ENCODE data around the gene SQSTM1. TPM values are rescaled to one million over a fixed set of nuclear protein-coding genes. Genes with fewer than 3 reads are reported as not detected.

SQSTM1 gene
- total RNA-seq, 4 donors from 2014 or later: 94.7 to 874 (median 439) TPM

DNA sequence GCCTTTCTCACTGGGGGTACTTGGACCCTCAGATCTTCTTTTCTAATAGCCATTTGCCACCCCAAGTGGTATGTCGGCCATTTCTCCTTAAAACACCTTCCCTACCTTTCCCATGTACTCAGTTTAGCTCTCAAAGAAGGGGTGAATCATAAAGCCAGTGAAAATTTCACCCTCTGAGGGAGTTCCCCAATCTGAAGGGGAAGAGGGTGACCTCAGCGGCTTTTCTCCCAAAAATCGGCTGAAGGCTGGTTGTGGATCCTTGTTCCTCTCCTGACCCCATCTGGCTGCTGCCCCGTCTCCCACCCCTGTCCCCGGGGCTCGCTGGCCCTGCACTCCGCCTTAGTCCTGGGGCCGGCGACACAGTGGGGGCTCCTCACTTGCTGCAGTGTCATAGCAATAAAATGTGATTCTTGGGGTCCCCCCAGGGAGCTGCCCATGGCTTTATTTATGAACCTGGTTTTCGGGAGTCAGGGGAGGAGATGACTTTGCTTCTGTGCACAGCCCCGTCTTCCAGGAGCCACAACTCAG lies 44.2 kb upstream of the SQSTM1 start:
- Histone ChIP-seq H3K27me3 (no peaks in the 10 kb centered on the region), H3K36me3 (no peaks in the 10 kb centered on the region), H3K27ac (no peak overlapping the region), H3K4me1 (no peaks in the 10 kb centered on the region), H3K9me3 (no peaks in the 10 kb centered on the region), H3K4me3 (no peak overlapping the region)
- TF ChIP-seq, protein P1, sequence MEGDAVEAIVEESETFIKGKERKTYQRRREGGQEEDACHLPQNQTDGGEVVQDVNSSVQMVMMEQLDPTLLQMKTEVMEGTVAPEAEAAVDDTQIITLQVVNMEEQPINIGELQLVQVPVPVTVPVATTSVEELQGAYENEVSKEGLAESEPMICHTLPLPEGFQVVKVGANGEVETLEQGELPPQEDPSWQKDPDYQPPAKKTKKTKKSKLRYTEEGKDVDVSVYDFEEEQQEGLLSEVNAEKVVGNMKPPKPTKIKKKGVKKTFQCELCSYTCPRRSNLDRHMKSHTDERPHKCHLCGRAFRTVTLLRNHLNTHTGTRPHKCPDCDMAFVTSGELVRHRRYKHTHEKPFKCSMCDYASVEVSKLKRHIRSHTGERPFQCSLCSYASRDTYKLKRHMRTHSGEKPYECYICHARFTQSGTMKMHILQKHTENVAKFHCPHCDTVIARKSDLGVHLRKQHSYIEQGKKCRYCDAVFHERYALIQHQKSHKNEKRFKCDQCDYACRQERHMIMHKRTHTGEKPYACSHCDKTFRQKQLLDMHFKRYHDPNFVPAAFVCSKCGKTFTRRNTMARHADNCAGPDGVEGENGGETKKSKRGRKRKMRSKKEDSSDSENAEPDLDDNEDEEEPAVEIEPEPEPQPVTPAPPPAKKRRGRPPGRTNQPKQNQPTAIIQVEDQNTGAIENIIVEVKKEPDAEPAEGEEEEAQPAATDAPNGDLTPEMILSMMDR (IDR thresholded peaks at IDR 0.05): no peak
- no peak for TF ChIP-seq POLR2A (IDR thresholded peaks at IDR 0.05)
- DNase-seq: no peak
- intact Hi-C loops (cut with DNase I; ENCODE audit: low total_unique reads): no loop called here

DNA sequence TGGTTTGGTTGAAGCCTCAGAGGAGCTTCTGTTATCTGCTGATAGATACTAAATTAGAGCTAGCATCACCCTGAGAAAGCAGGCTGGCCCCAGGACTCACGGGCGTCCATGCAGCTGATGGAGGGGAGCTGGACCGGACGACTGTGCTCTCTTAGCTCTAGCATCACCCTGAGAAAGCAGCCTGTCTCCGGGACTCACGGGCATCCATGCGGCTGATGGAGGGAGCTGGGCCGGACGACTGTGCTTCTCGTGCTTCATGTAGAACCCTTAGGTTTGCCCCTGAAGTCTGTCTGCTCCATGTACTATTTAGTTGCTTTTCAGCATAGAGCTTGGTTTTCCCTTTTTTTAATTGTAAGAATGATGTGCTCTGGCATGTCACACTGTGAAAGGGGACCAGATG lies 43.2 kb upstream of the SQSTM1 start:
- intact Hi-C loops (cut with DNase I; ENCODE audit: low total_unique reads): no loop called here
- no peaks in the 10 kb centered on the region for H3K9me3 ChIP-seq
- H3K4me3 ChIP-seq: no peak overlapping the region
- no peaks in the 10 kb centered on the region for H3K4me1 ChIP-seq
- H3K27ac ChIP-seq: no peak overlapping the region
- TF ChIP-seq, protein P1 (IDR thresholded peaks at IDR 0.05): no peak
- no peak for TF ChIP-seq POLR2A (IDR thresholded peaks at IDR 0.05)
- no peaks in the 10 kb centered on the region for H3K27me3 ChIP-seq
- DNase-seq: no peak
- no peaks in the 10 kb centered on the region for H3K36me3 ChIP-seq

- no peaks in the 10 kb centered on the region for H3K4me1 ChIP-seq
- no peak overlapping the region for H3K4me3 ChIP-seq
- no peaks in the 10 kb centered on the region for H3K27me3 ChIP-seq
- no peak overlapping the region for H3K27ac ChIP-seq
- no peaks in the 10 kb centered on the region for H3K36me3 ChIP-seq
- intact Hi-C loops (cut with DNase I; ENCODE audit: low total_unique reads): no loop called here
- no peak for DNase-seq
- no peaks in the 10 kb centered on the region for H3K9me3 ChIP-seq
- no peak for TF ChIP-seq POLR2A (IDR thresholded peaks at IDR 0.05)
- TF ChIP-seq, protein P1 (IDR thresholded peaks at IDR 0.05): no peak
These were observed 42.8 kb upstream of the SQSTM1 start for GRCh38 chr5:179777909-179778308.

DNA sequence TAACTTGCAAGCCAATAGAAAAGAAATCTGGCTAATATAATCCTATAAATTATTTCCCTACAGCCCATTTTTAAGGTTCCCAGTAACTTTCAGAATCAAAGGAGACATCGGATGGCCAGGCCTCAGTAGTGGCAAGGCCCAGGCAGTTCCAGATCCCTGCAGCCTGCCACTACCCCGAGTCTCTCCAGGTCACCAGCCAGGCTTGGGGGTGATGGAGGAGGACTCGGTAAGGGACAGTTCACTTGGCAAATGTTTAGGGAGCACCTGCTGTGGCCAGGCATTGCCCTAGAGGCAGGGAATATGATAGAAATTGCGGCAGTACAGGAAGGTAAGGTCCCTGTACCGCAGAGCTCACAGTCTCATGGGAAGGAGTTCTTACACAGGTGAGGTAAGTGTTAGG lies 42.1 kb upstream of the SQSTM1 start:
- no peaks in the 10 kb centered on the region for H3K4me1 ChIP-seq
- no peak overlapping the region for H3K4me3 ChIP-seq
- no peaks in the 10 kb centered on the region for H3K27me3 ChIP-seq
- TF ChIP-seq, protein P1 (IDR thresholded peaks at IDR 0.05): no peak
- no peak for TF ChIP-seq POLR2A (IDR thresholded peaks at IDR 0.05)
- intact Hi-C loops (cut with DNase I; ENCODE audit: low total_unique reads): no loop called here
- no peak for DNase-seq
- H3K27ac ChIP-seq: no peak overlapping the region
- H3K36me3 ChIP-seq: no peaks in the 10 kb centered on the region
- no peaks in the 10 kb centered on the region for H3K9me3 ChIP-seq

DNA sequence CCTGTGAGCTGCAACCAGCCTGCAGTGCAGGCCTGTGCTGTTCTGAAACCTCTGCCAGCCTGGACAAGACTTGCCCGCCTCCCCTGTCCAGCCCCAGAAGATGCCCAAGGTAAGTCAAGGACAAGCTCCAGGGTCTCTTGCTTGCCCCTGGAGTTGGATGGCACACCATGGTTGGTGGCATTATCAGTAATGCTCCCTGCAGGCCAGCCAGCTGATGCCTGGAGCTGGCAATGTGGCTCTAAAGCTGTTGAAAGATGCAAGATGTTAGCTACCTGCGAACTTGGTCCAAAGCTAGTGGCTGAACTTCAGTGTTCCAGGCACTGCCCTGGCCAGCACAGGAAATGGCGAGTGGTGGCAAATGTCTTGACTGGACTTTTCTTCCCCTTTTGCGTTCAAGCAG lies 40.9 kb upstream of the SQSTM1 start:
- H3K27me3 ChIP-seq: no peaks in the 10 kb centered on the region
- no peak for DNase-seq
- no peak overlapping the region for H3K27ac ChIP-seq
- H3K36me3 ChIP-seq: no peaks in the 10 kb centered on the region
- no peaks in the 10 kb centered on the region for H3K9me3 ChIP-seq
- intact Hi-C loops (cut with DNase I; ENCODE audit: low total_unique reads): no loop called here
- H3K4me1 ChIP-seq: no peaks in the 10 kb centered on the region
- no peak overlapping the region for H3K4me3 ChIP-seq
- TF ChIP-seq, protein P1 (IDR thresholded peaks at IDR 0.05): no peak
- TF ChIP-seq POLR2A (IDR thresholded peaks at IDR 0.05): no peak
